GM19351 (cell line): ENCODE measurements around the gene TRIM51G.
"Not testable (repeated sequence)": the region's sequence is repeated elsewhere in the genome, so short reads cannot be mapped to it uniquely, and the experiment has no call there.

Source experiments
- ATAC-seq: cut with Tn5 transposase; IDR thresholded peaks from one replicate; pipeline ENCODE4 v1.9.1; 2021; ENCODE audit warnings: mild to moderate bottlenecking, moderate library complexity; ENCODE audit not compliant: unreplicated experiment

TRIM51G gene

GRCh38 chr11:48983785-48984184 is at the start of gene TRIM51G:
Gene TRIM51G (minus strand): TSS chr11:48983885. CDS start chr11:48981695, 2,190 bp downstream.
- not testable (repeated sequence) for ATAC-seq

GRCh38 chr11:49028523-49028922 is 44.8 kb upstream of the TRIM51G start, which contains the start of gene TRIM49B:
Gene TRIM49B (plus strand): TSS chr11:49028823. CDS start chr11:49031600, 2,777 bp downstream.
- not testable (repeated sequence) for ATAC-seq

- ATAC-seq, result not testable (repeated sequence)
Measured at GRCh38 chr11:48968592-48968991, 15.1 kb downstream of the TRIM51G start.

GRCh38 chr11:48955315-48956049 is 28.2 kb downstream of the TRIM51G start:
- not testable (repeated sequence) for ATAC-seq

- ATAC-seq, result not testable (repeated sequence)
Measured at GRCh38 chr11:48945796-48946195, 37.9 kb downstream of the TRIM51G start.
